ENCODE data around the gene ZNF853. TPM values are rescaled to one million over a fixed set of nuclear protein-coding genes. Genes with fewer than 3 reads are reported as not detected.
A peak's percentile ranks its signal among the peaks of the same experiment; 100 is the strongest.

Gene ZNF853
- total and polyA plus RNA-seq, 2 donors (not counting 1 experiment from before 2014, with no cell fraction given) = 2.5 to 6.3 TPM

- DNase-seq (no peak), ATAC-seq (ENCODE audit: low read depth) (no peak)
- Mint-ChIP-seq H3K9me3 (ENCODE audit: insufficient read depth) (no peaks in the 10 kb centered on the region), H3K4me1 (peaks cover 41% of the 10 kb centered on the region), H3K27me3 (no peaks in the 10 kb centered on the region), H3K4me3 (no peak overlapping the region), H3K27ac (no peak overlapping the region)
- Histone ChIP-seq H3K79me2 (ENCODE audit: control insufficient read depth, insufficient read depth, low read length) (peaks cover 4% of the 10 kb centered on the region), H4K20me1 (ENCODE audit: control insufficient read depth, insufficient read depth, low read length, poor library complexity, severe bottlenecking) (no peaks in the 10 kb centered on the region), H3K4me1 (ENCODE audit: control insufficient read depth in 2 of 2, insufficient read depth in 2 of 2, low read length in 2 of 2) (peaks cover 23 to 44% of the 10 kb centered on the region in 2 donors), H2AFZ (ENCODE audit: insufficient read depth, low read depth, low read length, poor library complexity, severe bottlenecking) (no peak overlapping the region), H3K27me3 (replicated peaks in 1 of 4; ENCODE audit: control extremely low read depth in 1 of 4, control insufficient read depth in 3 of 4, insufficient read depth in 4 of 4, low read length in 3 of 4) (no peaks in the 10 kb centered on the region), H3K36me3 (replicated peaks in 1 of 2; ENCODE audit: control extremely low read depth in 1 of 2, control insufficient read depth in 1 of 2, extremely low read depth in 1 of 2, insufficient read depth in 2 of 2, low read length in 1 of 2) (no peaks in the 10 kb centered on the region), H3K27ac (ENCODE audit: low read length in 2 of 2) (no peak overlapping the region), H3K4me3 (ENCODE audit: control extremely low read depth in 1 of 5, extremely low read depth in 1 of 5, insufficient read depth in 1 of 5, low read depth in 2 of 5, low read length in 4 of 5) (no peak overlapping the region), H3K9ac (ENCODE audit: low read length) (no peak overlapping the region), H3K9me3 (ENCODE audit: control extremely low read depth in 1 of 3, control insufficient read depth in 2 of 3, insufficient read depth in 1 of 3, low read length in 2 of 3) (peaks cover 0 to 7% (median 0%) of the 10 kb centered on the region in 3 donors), H3K4me2 (replicated peaks; ENCODE audit: low read depth, low read length, poor library complexity, severe bottlenecking) (peak overlapping the region; percentile 56)
- TF ChIP-seq EZH2 (IDR thresholded peaks at IDR 0.05; ENCODE audit: borderline replicate concordance, insufficient read depth, low read depth, low read length, poor library complexity, severe bottlenecking) = no peak
- TF ChIP-seq CTCF (IDR thresholded peaks at IDR 0.05) = no peak
- CTCF ChIA-PET = interaction anchor here (0.7 to 1.5 kb wide), 3 partner anchors 29 to 33 kb away, joined by 3 read pairs; partner anchors contain the start of gene INTS15
- WGBS (ENCODE audit: insufficient coverage) = 98% methylated on average over 66 of the region's 67 CpGs
- POLR2A ChIA-PET = no interaction called here
- intact Hi-C loops (cut with micrococcal nuclease) = no loop called here
Observed at GRCh38 chr7:6622134-6622710, 6.8 kb downstream of the ZNF853 start.

GRCh38 chr7:6623589-6624245, 8.3 kb downstream of the ZNF853 start:
- H3K4me2 ChIP-seq (replicated peaks; ENCODE audit: low read depth, low read length, poor library complexity, severe bottlenecking) = peak overlapping the region; percentile 70
- H3K9me3 Mint-ChIP-seq (ENCODE audit: insufficient read depth) = no peaks in the 10 kb centered on the region
- H4K20me1 ChIP-seq (ENCODE audit: control insufficient read depth, insufficient read depth, low read length, poor library complexity, severe bottlenecking) = no peaks in the 10 kb centered on the region
- H3K27ac ChIP-seq (ENCODE audit: low read length in 2 of 2) = peak overlapping the region; percentile 51 to 77
- peak overlapping the region; percentile 13 for H3K9ac ChIP-seq (ENCODE audit: low read length)
- peaks cover 0 to 7% (median 0%) of the 10 kb centered on the region in 3 donors for H3K9me3 ChIP-seq (ENCODE audit: control extremely low read depth in 1 of 3, control insufficient read depth in 2 of 3, insufficient read depth in 1 of 3, low read length in 2 of 3)
- H3K4me1 Mint-ChIP-seq = peaks cover 37% of the 10 kb centered on the region
- CTCF ChIA-PET = no interaction called here
- H3K4me3 Mint-ChIP-seq = peak overlapping the region; percentile 57
- peak overlapping the region; percentile 52 for H2AFZ ChIP-seq (ENCODE audit: insufficient read depth, low read depth, low read length, poor library complexity, severe bottlenecking)
- TF ChIP-seq CTCF (IDR thresholded peaks at IDR 0.05) (no peak), EZH2 (IDR thresholded peaks at IDR 0.05; ENCODE audit: borderline replicate concordance, insufficient read depth, low read depth, low read length, poor library complexity, severe bottlenecking) (no peak)
- no peaks in the 10 kb centered on the region for H3K27me3 Mint-ChIP-seq
- peak overlapping the region; percentile 17 for H3K27ac Mint-ChIP-seq
- no peaks in the 10 kb centered on the region for H3K36me3 ChIP-seq (replicated peaks in 1 of 2; ENCODE audit: control extremely low read depth in 1 of 2, control insufficient read depth in 1 of 2, extremely low read depth in 1 of 2, insufficient read depth in 2 of 2, low read length in 1 of 2)
- H3K4me1 ChIP-seq (ENCODE audit: control insufficient read depth in 2 of 2, insufficient read depth in 2 of 2, low read length in 2 of 2) = peaks cover 23 to 44% of the 10 kb centered on the region in 2 donors
- DNase-seq (peak; percentile 59), ATAC-seq (ENCODE audit: low read depth) (peak; percentile 83)
- H3K27me3 ChIP-seq (replicated peaks in 1 of 4; ENCODE audit: control extremely low read depth in 1 of 4, control insufficient read depth in 3 of 4, insufficient read depth in 4 of 4, low read length in 3 of 4) = no peaks in the 10 kb centered on the region
- peaks cover 4% of the 10 kb centered on the region for H3K79me2 ChIP-seq (ENCODE audit: control insufficient read depth, insufficient read depth, low read length)
- 71% methylated on average over 14 of the region's 15 CpGs for WGBS (ENCODE audit: insufficient coverage)
- POLR2A ChIA-PET = no interaction called here
- peak overlapping the region in 1 of 5 experiments; percentile 30 for H3K4me3 ChIP-seq (ENCODE audit: control extremely low read depth in 1 of 5, extremely low read depth in 1 of 5, insufficient read depth in 1 of 5, low read depth in 2 of 5, low read length in 4 of 5)
- intact Hi-C loops (cut with micrococcal nuclease) = no loop called here

Data from B cell (primary cell).